Measurements from ENCODE around the gene DOCK7.

Gene DOCK7

GRCh38 chr1:62457955-62458354 lies 230.2 kb downstream of the DOCK7 start:
- TF ChIP-seq REST (IDR thresholded peaks at IDR 0.05; ENCODE audit: insufficient read depth in 1 of 2, low read depth in 2 of 2, low read length in 2 of 2) (no peak), TAF1 (IDR thresholded peaks at IDR 0.05; ENCODE audit: borderline replicate concordance, insufficient read depth, low read length) (no peak), FOXP2 (optimal IDR thresholded peaks at IDR 0.05; ENCODE audit: borderline replicate concordance, extremely low read depth, extremely low read length, insufficient read depth) (no peak), POLR2AphosphoS5 (IDR thresholded peaks at IDR 0.05; ENCODE audit: low read depth, low read length) (no peak), SIN3A (IDR thresholded peaks at IDR 0.05; ENCODE audit: borderline replicate concordance, insufficient read depth, low read length) (no peak)

- TF ChIP-seq FOXP2 (optimal IDR thresholded peaks at IDR 0.05; ENCODE audit: borderline replicate concordance, extremely low read depth, extremely low read length, insufficient read depth) (no peak), REST (IDR thresholded peaks at IDR 0.05; ENCODE audit: insufficient read depth in 1 of 2, low read depth in 2 of 2, low read length in 2 of 2) (no peak), SIN3A (IDR thresholded peaks at IDR 0.05; ENCODE audit: borderline replicate concordance, insufficient read depth, low read length) (no peak)
Measured at GRCh38 chr1:62452951-62453350, 235.2 kb downstream of the DOCK7 start.

- TF ChIP-seq FOXP2 (optimal IDR thresholded peaks at IDR 0.05; ENCODE audit: borderline replicate concordance, extremely low read depth, extremely low read length, insufficient read depth) (no peak), POLR2AphosphoS5 (IDR thresholded peaks at IDR 0.05; ENCODE audit: low read depth, low read length) (no peak), TAF1 (IDR thresholded peaks at IDR 0.05; ENCODE audit: borderline replicate concordance, insufficient read depth, low read length) (no peak), REST (IDR thresholded peaks at IDR 0.05; ENCODE audit: insufficient read depth in 1 of 2, low read depth in 2 of 2, low read length in 2 of 2) (no peak), SIN3A (IDR thresholded peaks at IDR 0.05; ENCODE audit: borderline replicate concordance, insufficient read depth, low read length) (no peak)
Measured at GRCh38 chr1:62450301-62450700, 237.9 kb downstream of the DOCK7 start.

GRCh38 chr1:62448221-62448933 lies 239.8 kb downstream of the DOCK7 start:
- TF ChIP-seq REST (IDR thresholded peaks at IDR 0.05; ENCODE audit: insufficient read depth in 1 of 2, low read depth in 2 of 2, low read length in 2 of 2) (no peak), FOXP2 (optimal IDR thresholded peaks at IDR 0.05; ENCODE audit: borderline replicate concordance, extremely low read depth, extremely low read length, insufficient read depth) (no peak), SIN3A (IDR thresholded peaks at IDR 0.05; ENCODE audit: borderline replicate concordance, insufficient read depth, low read length) (no peak), POLR2AphosphoS5 (IDR thresholded peaks at IDR 0.05; ENCODE audit: low read depth, low read length) (no peak), TAF1 (IDR thresholded peaks at IDR 0.05; ENCODE audit: borderline replicate concordance, insufficient read depth, low read length) (no peak)

All from PFSK-1 (cell line).